ENCODE measurements around the gene SMIM24. TPM values are rescaled to one million over a fixed set of nuclear protein-coding genes. Genes with fewer than 3 reads are reported as not detected.

SMIM24 gene
- total and polyA plus RNA-seq, 2 experiments from 2014 or later: 5.0 to 21.5 TPM

GRCh38 chr19:3518659-3519058 is 38.3 kb upstream of the SMIM24 start:
- DNase-seq (ENCODE audit: low spot score) (no peak), ATAC-seq (no peak)
- Histone ChIP-seq H3F3A (replicated peaks; ENCODE audit: low read depth) (no peaks in the 10 kb centered on the region), H3K79me2 (replicated peaks; ENCODE audit: insufficient read depth) (peaks cover 58% of the 10 kb centered on the region), H3K9me2 (ENCODE audit: insufficient read depth) (no peaks in the 10 kb centered on the region), H3K4me3 (peak overlapping the region; percentile 27; the same call in 1 of the 2 replicates), H3K36me3 (ENCODE audit: insufficient read depth) (no peaks in the 10 kb centered on the region), H3K27ac (ENCODE audit: low read depth) (0 out of 2 replicates have a peak overlapping the region, but pooled peaks have one; percentile 12), H3K4me1 (ENCODE audit: insufficient read depth) (peaks cover 29% of the 10 kb centered on the region), H3K27me3 (ENCODE audit: insufficient read depth) (no peaks in the 10 kb centered on the region), H4K20me1 (replicated peaks; ENCODE audit: insufficient read depth) (no peaks in the 10 kb centered on the region; the same call in 1 of the 2 replicates), H3K4me2 (peak overlapping the region; percentile 70), H2AFZ (no peak overlapping the region)
- no peaks in the 10 kb centered on the region; the same call in 1 of the 3 replicates for H3K9me3 Mint-ChIP-seq
- TF ChIP-seq STAT1 (IDR thresholded peaks at IDR 0.05; ENCODE audit: unreplicated experiment): no peak
- no peak for TF ChIP-seq ETS1 (IDR thresholded peaks at IDR 0.05)
- TF ChIP-seq CTCF (conservative IDR thresholded peaks at IDR 0.05; ENCODE audit: low read depth in 2 of 2): no peak
- TF ChIP-seq JUNB (IDR thresholded peaks at IDR 0.05; ENCODE audit: unreplicated experiment): no peak
- no peak for TF ChIP-seq EZH2 (IDR thresholded peaks at IDR 0.05; ENCODE audit: low read depth, unreplicated experiment)
- TF ChIP-seq ZNF331 (CRISPR knock-in tag; IDR thresholded peaks at IDR 0.05; ENCODE audit: low read depth): no peak
- no peak for TF ChIP-seq ZNF462 (CRISPR knock-in tag; IDR thresholded peaks at IDR 0.05)
- TF ChIP-seq CREB1 (CRISPR knock-in tag; IDR thresholded peaks at IDR 0.05; ENCODE audit: low read depth): no peak
- no peak for TF ChIP-seq POLR2AphosphoS5 (IDR thresholded peaks at IDR 0.05; ENCODE audit: low read depth)
- TF ChIP-seq REST (IDR thresholded peaks at IDR 0.05; ENCODE audit: unreplicated experiment): no peak
- TF ChIP-seq NANOG (IDR thresholded peaks at IDR 0.05; ENCODE audit: borderline replicate concordance): no peak
- TF ChIP-seq EZH2phosphoT487 (IDR thresholded peaks at IDR 0.05; ENCODE audit: unreplicated experiment): no peak
- no peak for TF ChIP-seq ZNF114 (CRISPR knock-in tag; IDR thresholded peaks at IDR 0.05)
- peaks cover 9% of the 10 kb centered on the region for H3K36me3 Mint-ChIP-seq (ENCODE audit: low read depth)
- H3K27ac Mint-ChIP-seq: peak overlapping the region; percentile 87
- peaks cover 40% of the 10 kb centered on the region for H3K4me1 Mint-ChIP-seq
- peaks cover 11% of the 10 kb centered on the region for H3K27me3 Mint-ChIP-seq (ENCODE audit: insufficient read depth, low read depth, poor library complexity)
- H3K4me3 Mint-ChIP-seq: peak overlapping the region; percentile 48

Data from GM23338 (cell line).